PC-3 (cell line): ENCODE results near the gene POLQ. TPM values are rescaled to one million over a fixed set of nuclear protein-coding genes. Genes with fewer than 3 reads are reported as not detected.
"Not testable (repeated sequence)": the region's sequence is repeated elsewhere in the genome, so short reads cannot be mapped to it uniquely, and the experiment has no call there.

ENCODE experiments used
- ATAC-seq: fragments of 200-7000 bp; cut with Tn5 transposase; 2 replicates; pipeline ENCODE4 v1.9.1; 2020; ENCODE audit warnings: mild to moderate bottlenecking, moderate library complexity
- Bru-seq: library from RNA; stranded (reverse); fragments of 400-500 nt; gene quantifications from one replicate; lab custom pipeline; 2021; lab: Mats Ljungman, UMichigan
- BruChase-seq, 2 experiments: library from RNA; stranded (reverse); fragments of 400-500 nt; gene quantifications; one replicate each; lab custom pipeline; 2021; lab: Mats Ljungman, UMichigan
- BruUV-seq: library from RNA; stranded (reverse); fragments of 400-500 nt; replicated peaks from 2 replicates; lab custom pipeline; 2021; lab: Mats Ljungman, UMichigan
- CTCF ChIA-PET: fragments of 300-600 bp; sonication (Branson Sonifier 250); formaldehyde crosslinking; loops from one replicate; lab custom pipeline; 2022; ENCODE audit warnings: antibody characterized with exemption; lab: Charles Lee
- POLR2A ChIA-PET: fragments of 300-600 bp; sonication (Branson Sonifier 250); formaldehyde crosslinking; loops from one replicate; lab custom pipeline; 2022; ENCODE audit warnings: antibody characterized with exemption; ENCODE audit not compliant: unreplicated experiment; lab: Charles Lee
- DNase-seq: peaks from one replicate; pipeline ENCODE4 v3.0.0-alpha.2; 2015
- H2AFZ ChIP-seq: fragments of 300-600 bp; sonication (generic); 2 replicates; pipeline ENCODE4 v1.6.0; 2016; ENCODE audit warnings: antibody characterized with exemption, low read length
- H3F3A ChIP-seq: fragments of 300-600 bp; sonication (generic); one replicate; pipeline ENCODE4 v1.6.0; 2017; ENCODE audit warnings: antibody characterized with exemption, low read length, control low read depth, mild to moderate bottlenecking; ENCODE audit not compliant: unreplicated experiment
- H3K27ac ChIP-seq: fragments of 300-600 bp; sonication (generic); 2 replicates; pipeline ENCODE4 v1.5.1; 2016; ENCODE audit warnings: mild to moderate bottlenecking, low read length
- H3K27me3 ChIP-seq: fragments of 300-600 bp; sonication (generic); 2 replicates; pipeline ENCODE4 v1.6.1; 2016; ENCODE audit warnings: low read length, mixed read lengths
- H3K36me3 ChIP-seq: fragments of 300-600 bp; sonication (generic); 2 replicates; pipeline ENCODE4 v1.6.1; 2016; ENCODE audit warnings: low read depth, mixed run types, low read length, mixed read lengths
- H3K4me1 ChIP-seq: fragments of 300-600 bp; sonication (generic); 2 replicates; pipeline ENCODE4 v1.5.1; 2016; ENCODE audit warnings: low read length; ENCODE audit not compliant: insufficient read depth
- H3K4me2 ChIP-seq: fragments of 300-600 bp; sonication (generic); 2 replicates; pipeline ENCODE4 v1.6.0; 2016; ENCODE audit warnings: low read length
- H3K4me3 ChIP-seq: fragments of 300-600 bp; sonication (generic); 2 replicates; pipeline ENCODE4 v1.5.1; 2016; ENCODE audit warnings: mild to moderate bottlenecking, low read length, mixed read lengths
- H3K79me2 ChIP-seq: fragments of 300-600 bp; sonication (generic); 2 replicates; pipeline ENCODE4 v1.6.1; 2017; ENCODE audit warnings: low read length, mixed read lengths
- H3K9ac ChIP-seq: fragments of 300-600 bp; sonication (generic); 2 replicates; pipeline ENCODE4 v1.6.0; 2016; ENCODE audit warnings: mild to moderate bottlenecking, low read length
- H3K9me2 ChIP-seq: fragments of 300-600 bp; sonication (generic); replicated peaks from 2 replicates; pipeline ENCODE4 v1.6.1; 2016; ENCODE audit warnings: mixed run types, low read length, mixed read lengths
- H3K9me3 ChIP-seq: fragments of 300-600 bp; sonication (generic); 2 replicates; pipeline ENCODE4 v1.6.1; 2016; ENCODE audit warnings: low read length, mixed read lengths
- H4K20me1 ChIP-seq: fragments of 300-600 bp; sonication (generic); 2 replicates; pipeline ENCODE4 v1.6.1; 2016; ENCODE audit warnings: low read length, mixed read lengths
- CTCF ChIP-seq: fragments of 300-600 bp; sonication (generic); conservative IDR thresholded peaks from 2 replicates; pipeline ENCODE4 v1.5.1; 2017; ENCODE audit warnings: antibody characterized with exemption, low read depth, mild to moderate bottlenecking, low read length
- EZH2 ChIP-seq: fragments of 300-600 bp; sonication (generic); IDR thresholded peaks from one replicate; pipeline ENCODE4 v1.6.1; 2017; ENCODE audit warnings: antibody characterized with exemption, mild to moderate bottlenecking, low read length; ENCODE audit not compliant: unreplicated experiment
- EZH2phosphoT487 ChIP-seq: fragments of 300-600 bp; sonication (generic); IDR thresholded peaks from 2 replicates; pipeline ENCODE4 v1.6.1; 2018; ENCODE audit warnings: mild to moderate bottlenecking, antibody characterized with exemption, low read length, borderline replicate concordance
- intact Hi-C: fragments of 100-400 bp; cut with micrococcal nuclease; formaldehyde crosslinking; loops from 2 replicates; pipeline ENCODE4 v1.9.0; 2023
- long read RNA-seq: library from polyadenylated mRNA; unstranded; transcript quantifications from one replicate; pipeline ENCODE4 v2.0.0, GENCODE V29; 2021; ENCODE audit not compliant: unreplicated experiment
- total RNA-seq: library from RNA; depleted of rRNA; stranded (reverse); fragments of >200 nt; gene quantifications from 2 replicates; pipeline ENCODE4 v1.2.3, GENCODE V29; 2014; rRNA removed

The POLQ gene
- 9.6 and 22.2 TPM in 2 replicates for total RNA-seq
- percentile 65 among the genes with signal in this experiment for Bru-seq, nascent RNA
- BruChase-seq, experiment 1, labeled RNA remaining after a 6-hour chase = percentile 66 among the genes with signal in this experiment
- BruChase-seq, experiment 2, labeled RNA remaining after a 2-hour chase = percentile 45 among the genes with signal in this experiment
- long read RNA-seq, partial matches to known transcripts = 0 of 1 reads
- long read RNA-seq, other reads (novel, unspliced or antisense) = 1 of 1 reads

DNA sequence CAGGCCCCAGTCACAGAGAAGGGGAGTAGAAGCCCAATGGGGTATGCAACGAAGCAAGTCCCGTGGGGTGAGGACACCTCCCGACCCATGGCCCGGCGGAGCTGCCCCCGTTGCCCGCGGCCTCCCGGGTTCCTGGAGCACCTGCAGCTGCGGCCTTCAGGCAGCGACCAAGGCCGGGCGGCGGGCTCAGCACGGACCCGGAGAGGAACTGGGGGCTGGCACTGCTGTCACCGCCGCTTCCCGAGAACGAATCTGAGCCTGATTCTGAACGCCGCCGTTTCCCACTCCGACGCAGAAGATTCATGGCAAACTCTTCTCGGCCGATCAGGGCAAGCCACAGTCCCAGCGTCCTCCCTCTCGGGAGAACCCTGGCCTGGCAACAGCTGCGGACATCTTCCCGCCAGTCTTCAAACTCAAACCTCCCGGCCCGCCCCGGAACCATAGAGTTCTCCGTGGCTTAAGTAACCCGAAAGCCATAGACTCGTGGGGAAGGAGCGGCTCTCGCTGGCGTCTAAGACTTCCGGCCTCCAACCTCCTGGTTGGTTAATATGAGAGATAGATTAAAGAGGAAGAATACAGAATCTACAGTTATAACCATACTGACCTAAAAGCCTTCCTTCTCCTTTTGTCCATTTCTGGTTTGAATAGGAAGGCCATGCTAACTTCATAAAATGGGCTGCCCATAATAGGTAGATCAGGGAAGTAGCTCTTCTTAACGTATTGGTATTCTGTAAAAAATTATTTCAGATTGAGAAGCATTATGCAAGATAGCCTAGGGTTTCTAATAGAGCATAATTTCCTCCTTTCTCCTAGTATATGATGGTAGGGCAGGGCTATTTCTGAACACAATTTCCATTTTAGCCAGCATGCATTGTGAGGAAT lies at the start of gene POLQ:
TSS of gene POLQ (minus strand) at position 415 of the 882 bp plus-strand sequence. CDS start at position 304, 111 bp downstream.
- H3K9me3 ChIP-seq = no peaks in the 10 kb centered on the region
- ATAC-seq (peak; percentile 92), DNase-seq (peak; percentile 97)
- no peak within 1 kb of the TSS for H3K27ac ChIP-seq
- ChIA-PET POLR2A (no interaction called here), CTCF (interaction anchor here (1.0 to 1.7 kb wide), 3 partner anchors 449 to 761 kb away, joined by 4 to 6 read pairs (median 4); no protein-coding TSS in a partner anchor)
- no peaks in the 10 kb centered on the region for H3K27me3 ChIP-seq
- BruUV-seq = TSS peak; percentile 82
- H2AFZ ChIP-seq = peak within 1 kb of the TSS; percentile 96
- peaks cover 17% of the 10 kb centered on the region for H3K36me3 ChIP-seq
- intact Hi-C loops = loop anchor here (1.0 to 10.0 kb wide), 12 partner anchors 169 to 1481 kb away; partner anchors contain the start of genes EAF2, GOLGB1, IQCB1 and SEMA5B
- no peaks in the 10 kb centered on the region for H4K20me1 ChIP-seq
- peak within 1 kb of the TSS; percentile 84 for H3K4me3 ChIP-seq
- H3K9me2 ChIP-seq = no peaks in the 10 kb centered on the region
- H3K79me2 ChIP-seq = peaks cover 37% of the 10 kb centered on the region
- TF ChIP-seq CTCF (no peak), EZH2phosphoT487 (no peak), EZH2 (no peak)
- peak within 1 kb of the TSS; percentile 95 for H3K4me2 ChIP-seq
- no peaks in the 10 kb centered on the region for H3F3A ChIP-seq
- H3K9ac ChIP-seq = peak within 1 kb of the TSS; percentile 83
- peaks cover 8% of the 10 kb centered on the region for H3K4me1 ChIP-seq

GRCh38 chr3:121594850-121595249 lies 49.1 kb upstream of the POLQ start:
- Histone ChIP-seq H4K20me1 (no peaks in the 10 kb centered on the region), H3K4me1 (no peaks in the 10 kb centered on the region), H3K27ac (no peak overlapping the region), H3K9ac (no peak overlapping the region), H3K4me2 (no peak overlapping the region), H3K9me3 (no peaks in the 10 kb centered on the region), H3K4me3 (no peak overlapping the region), H2AFZ (no peak overlapping the region), H3K9me2 (no peaks in the 10 kb centered on the region), H3K27me3 (peaks cover 21% of the 10 kb centered on the region), H3K36me3 (no peaks in the 10 kb centered on the region), H3F3A (no peaks in the 10 kb centered on the region), H3K79me2 (no peaks in the 10 kb centered on the region)
- no peak for ATAC-seq
- intact Hi-C loops = no loop called here
- no peak for DNase-seq
- BruUV-seq = no TSS peak
- ChIA-PET CTCF (no interaction called here), POLR2A (no interaction called here)
- TF ChIP-seq CTCF = no peak
- no peak for TF ChIP-seq EZH2
- TF ChIP-seq EZH2phosphoT487 = no peak

DNA sequence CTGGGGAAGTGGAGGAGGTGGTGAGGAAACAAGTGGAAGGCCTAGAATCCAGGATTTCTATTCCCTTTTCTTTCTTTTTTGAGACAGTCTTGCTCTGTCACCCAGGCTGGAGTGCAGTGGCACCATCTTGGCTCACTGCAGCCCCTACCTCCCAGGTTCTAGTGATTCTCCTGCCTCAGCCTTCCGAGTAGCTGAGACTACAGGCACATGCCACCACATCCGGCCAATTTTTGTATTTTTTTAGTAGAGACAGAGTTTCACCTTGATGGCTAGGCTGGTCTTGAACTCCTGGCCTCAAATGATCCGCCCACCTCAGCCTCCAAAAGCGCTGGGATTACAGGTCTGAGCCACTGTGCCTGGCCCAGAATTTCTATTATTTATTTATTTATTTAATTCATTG lies 48.0 kb upstream of the POLQ start:
- intact Hi-C loops, H3K27ac ChIP-seq, H3K36me3 ChIP-seq, H3K9me2 ChIP-seq, H3K9ac ChIP-seq, H3K4me1 ChIP-seq, H3K4me2 ChIP-seq, H3K9me3 ChIP-seq, H3F3A ChIP-seq, BruUV-seq, H3K79me2 ChIP-seq, H2AFZ ChIP-seq, ATAC-seq, POLR2A ChIA-PET, H3K4me3 ChIP-seq, H4K20me1 ChIP-seq, DNase-seq: not testable (repeated sequence)
- peaks cover 27% of the 10 kb centered on the region for H3K27me3 ChIP-seq
- CTCF ChIA-PET = interaction anchor here (0.6 kb wide), 1 partner anchor 47 kb away, joined by 8 read pairs; no protein-coding TSS in a partner anchor
